HG03432 (cell line): Measurements from ENCODE around the gene CPLX1.
"Not testable (repeated sequence)": the region's sequence is repeated elsewhere in the genome, so short reads cannot be mapped to it uniquely, and the experiment has no call there.

Experiments
- ATAC-seq: cut with Tn5 transposase; IDR thresholded peaks from one replicate; pipeline ENCODE4 v1.9.1; 2021; ENCODE audit warnings: mild to moderate bottlenecking, moderate library complexity; ENCODE audit not compliant: unreplicated experiment

CPLX1 gene

DNA sequence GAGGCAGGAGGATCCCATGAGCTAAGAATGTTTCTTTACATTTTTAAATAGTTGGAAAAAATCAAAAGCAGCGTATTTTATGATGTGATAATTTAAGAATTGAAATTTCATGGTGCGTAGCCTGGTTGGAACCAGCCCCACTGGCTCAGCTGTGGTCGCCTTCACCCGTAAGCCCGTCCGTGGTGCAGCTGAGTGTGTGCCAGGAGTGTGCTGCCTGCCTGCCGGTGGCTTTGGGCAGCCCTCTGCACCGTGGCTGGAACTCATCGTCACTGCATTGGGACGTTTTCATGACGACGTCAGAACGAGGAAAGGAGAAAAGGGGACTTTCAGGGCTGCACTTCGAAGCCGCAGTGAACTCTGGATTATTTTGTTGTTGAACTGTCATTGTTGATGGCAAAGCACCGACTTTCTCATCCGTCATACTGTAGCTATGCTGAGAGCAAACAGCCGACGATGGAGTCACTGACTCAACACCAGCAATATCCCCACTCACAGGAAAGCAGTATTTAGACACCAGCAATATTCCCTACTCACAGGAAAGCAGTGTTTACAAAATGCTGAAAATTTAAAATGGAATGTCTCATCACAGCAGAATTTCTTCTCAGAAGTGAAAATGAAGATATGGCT, 85.2 kb downstream of the CPLX1 start:
- ATAC-seq = no peak

DNA sequence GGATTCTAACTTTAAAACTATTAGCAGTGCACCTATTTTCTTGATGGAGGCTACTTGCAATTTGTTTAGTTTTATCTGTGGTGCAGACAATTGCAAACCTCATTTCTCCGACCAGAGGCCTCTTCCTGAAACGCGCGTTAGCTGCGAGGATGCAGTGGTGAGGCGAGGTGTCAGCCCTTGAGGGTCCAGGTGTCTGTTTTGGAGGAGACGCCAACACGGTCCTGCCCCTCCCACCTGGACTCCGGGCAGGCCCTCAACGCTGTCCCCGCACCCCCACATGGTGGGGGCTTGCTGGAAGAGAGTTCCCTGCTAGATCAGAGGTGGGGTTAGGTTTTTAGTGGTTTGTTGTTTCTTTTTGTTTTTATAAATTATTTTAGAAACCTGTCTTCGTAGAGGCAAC, 85.9 kb downstream of the CPLX1 start:
- no peak for ATAC-seq

DNA sequence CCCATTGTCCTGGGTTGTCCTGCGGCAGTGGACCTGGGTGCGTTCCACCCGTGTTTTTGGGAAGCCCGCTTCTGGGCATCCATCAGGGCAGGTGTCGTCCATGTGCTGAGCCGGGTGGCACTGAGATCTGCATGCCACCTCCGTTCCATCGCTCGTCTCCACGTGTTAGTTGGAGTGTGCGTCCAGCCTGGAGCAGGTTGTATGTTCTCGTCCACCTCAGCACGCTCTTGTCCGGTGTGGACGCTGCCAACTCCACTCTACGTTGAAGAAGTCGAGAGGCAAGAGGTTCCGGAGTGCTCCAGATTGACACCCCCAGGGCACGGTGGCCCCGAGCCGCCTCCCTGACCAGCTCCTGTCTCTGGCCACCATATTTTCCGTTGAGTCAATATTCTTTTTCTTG, 86.4 kb downstream of the CPLX1 start:
- no peak for ATAC-seq

GRCh38 chr4:738781-739280, 87.1 kb downstream of the CPLX1 start:
- ATAC-seq = no peak

DNA sequence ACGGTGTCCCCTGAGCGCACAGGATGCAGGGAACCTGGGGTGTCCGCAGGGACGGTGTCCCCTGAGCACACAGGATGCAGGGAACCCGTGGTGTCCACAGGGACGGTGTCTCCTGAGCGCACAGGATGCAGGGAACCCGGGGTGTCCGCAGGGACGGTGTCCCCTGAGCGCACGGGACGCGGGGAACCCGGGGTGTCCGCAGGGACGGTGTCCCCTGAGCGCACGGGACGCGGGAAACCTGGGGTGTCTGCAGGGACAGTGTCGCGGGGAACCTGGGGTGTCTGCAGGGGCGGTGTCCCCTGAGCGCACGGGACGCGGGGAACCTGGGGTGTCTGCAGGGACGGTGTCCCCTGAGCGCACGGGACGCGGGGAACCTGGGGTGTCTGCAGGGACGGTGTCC, 89.4 kb downstream of the CPLX1 start:
- not testable (repeated sequence) for ATAC-seq

DNA sequence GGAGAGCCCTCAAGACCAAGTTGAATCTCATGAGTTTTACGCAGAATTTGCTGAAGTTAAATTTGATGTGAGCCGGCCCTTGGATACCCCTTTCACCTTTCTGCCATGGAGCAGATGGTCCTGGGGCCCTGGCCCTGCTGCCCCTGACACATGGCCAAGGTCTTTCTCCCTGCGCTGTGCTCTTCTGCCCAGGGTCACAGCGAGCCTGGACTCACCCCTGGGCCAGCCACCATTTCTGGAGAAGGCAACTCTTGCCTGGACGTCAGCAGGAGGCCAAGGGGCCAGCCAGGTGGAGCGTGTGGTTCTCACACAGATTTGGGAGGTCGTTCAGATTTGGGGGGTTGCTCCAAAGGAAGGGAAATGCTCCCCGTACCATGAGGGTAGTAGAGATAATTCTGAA, 90.3 kb downstream of the CPLX1 start:
- ATAC-seq = no peak
